ENCODE measurements around the gene MLH1. TPM values are rescaled to one million over a fixed set of nuclear protein-coding genes. Genes with fewer than 3 reads are reported as not detected.

The MLH1 gene
- total RNA-seq, 1 experiment from 2014 or later, result 65.0 TPM

DNA sequence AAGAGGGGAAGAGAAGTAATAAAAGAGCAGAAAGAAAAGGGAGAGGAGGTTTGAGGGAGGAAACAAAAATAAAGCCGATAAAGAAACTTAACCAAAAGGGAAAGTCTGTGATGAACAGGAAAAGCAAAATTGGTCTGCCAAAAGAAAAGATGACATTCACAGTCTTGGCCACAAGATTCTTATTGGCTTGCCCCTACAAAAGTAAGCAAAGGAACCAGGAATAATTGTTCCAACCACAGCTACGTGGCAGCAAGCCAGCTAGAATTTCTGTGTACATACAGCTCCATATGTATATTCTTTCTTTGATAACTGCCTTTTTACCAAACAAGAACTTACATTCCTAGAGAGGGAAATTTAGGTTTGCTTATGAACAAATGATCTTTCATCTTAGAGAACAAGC, 79.6 kb downstream of the MLH1 start:
- Mint-ChIP-seq H3K27ac (ENCODE audit: low read depth, unreplicated experiment) (no peak overlapping the region), H3K4me3 (ENCODE audit: unreplicated experiment) (no peak overlapping the region)

DNA sequence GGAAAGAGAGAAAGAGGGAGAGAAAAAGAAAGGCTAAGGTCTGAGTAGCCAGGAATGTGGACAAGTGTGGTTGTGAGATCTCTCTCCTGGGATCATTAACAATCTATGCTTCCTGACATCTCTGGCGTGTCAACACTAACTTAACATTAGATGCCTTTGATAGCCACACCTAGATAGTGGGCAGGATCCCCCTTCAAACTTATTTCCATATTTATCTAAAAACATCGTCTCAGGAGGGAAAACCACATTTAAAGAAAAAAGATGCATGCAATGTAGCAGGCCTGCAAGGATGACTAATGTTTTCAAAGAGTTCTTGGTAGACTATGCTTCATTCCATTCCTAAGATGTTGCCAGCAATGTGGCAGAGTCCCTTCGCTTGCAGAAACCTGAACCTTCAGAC, 80.9 kb downstream of the MLH1 start:
- Mint-ChIP-seq H3K4me3 (ENCODE audit: unreplicated experiment) (no peak overlapping the region), H3K4me1 (ENCODE audit: insufficient read depth, unreplicated experiment) (peaks cover 26% of the 10 kb centered on the region), H3K27ac (ENCODE audit: low read depth, unreplicated experiment) (no peak overlapping the region), H3K9me3 (ENCODE audit: unreplicated experiment) (no peaks in the 10 kb centered on the region), H3K27me3 (ENCODE audit: insufficient read depth, unreplicated experiment) (no peaks in the 10 kb centered on the region), H3K36me3 (ENCODE audit: insufficient read depth, unreplicated experiment) (peaks cover 45% of the 10 kb centered on the region)
- intact Hi-C loops (cut with micrococcal nuclease), result loop anchor here (5.0 kb wide), 1 partner anchor 138 kb away; no protein-coding TSS in a partner anchor
- no TSS peak for BruUV-seq (replicated peaks)
- POLR2A ChIA-PET, result no interaction called here
- DNase-seq (ENCODE audit: unreplicated experiment), result peak; percentile 33
- CTCF ChIA-PET, result no interaction called here
- TF ChIP-seq, protein P1, sequence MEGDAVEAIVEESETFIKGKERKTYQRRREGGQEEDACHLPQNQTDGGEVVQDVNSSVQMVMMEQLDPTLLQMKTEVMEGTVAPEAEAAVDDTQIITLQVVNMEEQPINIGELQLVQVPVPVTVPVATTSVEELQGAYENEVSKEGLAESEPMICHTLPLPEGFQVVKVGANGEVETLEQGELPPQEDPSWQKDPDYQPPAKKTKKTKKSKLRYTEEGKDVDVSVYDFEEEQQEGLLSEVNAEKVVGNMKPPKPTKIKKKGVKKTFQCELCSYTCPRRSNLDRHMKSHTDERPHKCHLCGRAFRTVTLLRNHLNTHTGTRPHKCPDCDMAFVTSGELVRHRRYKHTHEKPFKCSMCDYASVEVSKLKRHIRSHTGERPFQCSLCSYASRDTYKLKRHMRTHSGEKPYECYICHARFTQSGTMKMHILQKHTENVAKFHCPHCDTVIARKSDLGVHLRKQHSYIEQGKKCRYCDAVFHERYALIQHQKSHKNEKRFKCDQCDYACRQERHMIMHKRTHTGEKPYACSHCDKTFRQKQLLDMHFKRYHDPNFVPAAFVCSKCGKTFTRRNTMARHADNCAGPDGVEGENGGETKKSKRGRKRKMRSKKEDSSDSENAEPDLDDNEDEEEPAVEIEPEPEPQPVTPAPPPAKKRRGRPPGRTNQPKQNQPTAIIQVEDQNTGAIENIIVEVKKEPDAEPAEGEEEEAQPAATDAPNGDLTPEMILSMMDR (IDR thresholded peaks at IDR 0.05; ENCODE audit: unreplicated experiment), result no peak

More for the DNA sequence above, 79.6 kb downstream of the MLH1 start:
- peaks cover 54% of the 10 kb centered on the region for H3K36me3 Mint-ChIP-seq (ENCODE audit: insufficient read depth, unreplicated experiment)
- peaks cover 26% of the 10 kb centered on the region for H3K4me1 Mint-ChIP-seq (ENCODE audit: insufficient read depth, unreplicated experiment)
- peak; percentile 62 for DNase-seq (ENCODE audit: unreplicated experiment)
- intact Hi-C loops (cut with micrococcal nuclease), result loop anchor here (5.0 kb wide), 1 partner anchor 139 kb away; no protein-coding TSS in a partner anchor
- TF ChIP-seq, protein P1 (IDR thresholded peaks at IDR 0.05; ENCODE audit: unreplicated experiment), result no peak
- no peaks in the 10 kb centered on the region for H3K9me3 Mint-ChIP-seq (ENCODE audit: unreplicated experiment)
- CTCF ChIA-PET, result no interaction called here
- BruUV-seq (replicated peaks), result no TSS peak
- POLR2A ChIA-PET, result no interaction called here
- no peaks in the 10 kb centered on the region for H3K27me3 Mint-ChIP-seq (ENCODE audit: insufficient read depth, unreplicated experiment)

DNA sequence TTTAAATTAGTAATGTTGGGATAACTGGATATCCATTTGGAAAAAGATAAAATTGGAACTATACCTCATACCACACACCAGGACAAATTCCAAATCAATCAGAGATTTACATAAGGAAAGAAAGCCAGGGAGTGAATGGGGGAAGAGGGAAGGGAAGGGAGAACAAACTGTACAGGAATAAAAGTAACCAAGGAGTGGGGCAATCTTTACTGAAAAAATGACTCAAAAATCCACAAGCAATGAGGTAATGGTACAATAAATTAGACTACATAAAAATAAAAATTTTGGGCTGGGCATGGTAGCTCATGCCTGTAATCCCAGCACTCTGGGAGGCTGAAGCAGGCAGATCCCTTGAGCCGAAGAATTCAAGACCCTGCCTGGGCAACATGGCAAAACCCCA, 82.6 kb downstream of the MLH1 start:
- no peak overlapping the region for H3K27ac Mint-ChIP-seq (ENCODE audit: low read depth, unreplicated experiment)
- POLR2A ChIA-PET, result no interaction called here
- TF ChIP-seq, protein P1 (IDR thresholded peaks at IDR 0.05; ENCODE audit: unreplicated experiment), result no peak
- peaks cover 26% of the 10 kb centered on the region for H3K4me1 Mint-ChIP-seq (ENCODE audit: insufficient read depth, unreplicated experiment)
- no peak for DNase-seq (ENCODE audit: unreplicated experiment)
- peaks cover 39% of the 10 kb centered on the region for H3K36me3 Mint-ChIP-seq (ENCODE audit: insufficient read depth, unreplicated experiment)
- no TSS peak for BruUV-seq (replicated peaks)
- H3K4me3 Mint-ChIP-seq (ENCODE audit: unreplicated experiment), result no peak overlapping the region
- H3K27me3 Mint-ChIP-seq (ENCODE audit: insufficient read depth, unreplicated experiment), result no peaks in the 10 kb centered on the region
- H3K9me3 Mint-ChIP-seq (ENCODE audit: unreplicated experiment), result no peaks in the 10 kb centered on the region
- CTCF ChIA-PET, result interaction anchor here (0.7 kb wide), 1 partner anchor 20 kb away, joined by 3 read pairs; no protein-coding TSS in a partner anchor
- intact Hi-C loops (cut with micrococcal nuclease), result no loop called here

DNA sequence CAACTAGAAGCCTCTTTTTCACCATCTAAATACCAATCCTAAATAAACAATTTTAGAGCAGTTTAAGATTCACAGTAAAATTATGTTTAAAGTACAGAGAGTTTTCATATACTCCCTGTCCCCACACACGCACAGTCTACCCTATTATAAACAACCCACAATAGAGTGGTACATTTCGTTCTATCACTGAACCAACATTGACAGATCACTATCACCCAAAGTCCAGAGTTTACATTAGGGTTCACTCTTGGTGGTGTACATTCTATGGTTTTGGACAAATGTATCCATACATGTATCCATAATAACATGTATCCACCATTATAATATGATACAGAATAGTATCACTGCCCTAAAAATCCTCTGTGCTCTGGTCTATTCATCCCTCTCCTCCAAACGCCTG, 89.0 kb downstream of the MLH1 start:
- POLR2A ChIA-PET, result no interaction called here
- CTCF ChIA-PET, result no interaction called here

More for the DNA sequence above, 89.0 kb downstream of the MLH1 start:
- TF ChIP-seq, protein P1 (IDR thresholded peaks at IDR 0.05; ENCODE audit: unreplicated experiment), result no peak
- no peaks in the 10 kb centered on the region for H3K27me3 Mint-ChIP-seq (ENCODE audit: insufficient read depth, unreplicated experiment)
- intact Hi-C loops (cut with micrococcal nuclease), result no loop called here
- no TSS peak for BruUV-seq (replicated peaks)
- no peaks in the 10 kb centered on the region for H3K9me3 Mint-ChIP-seq (ENCODE audit: unreplicated experiment)
- no peak overlapping the region for H3K4me3 Mint-ChIP-seq (ENCODE audit: unreplicated experiment)
- peaks cover 28% of the 10 kb centered on the region for H3K36me3 Mint-ChIP-seq (ENCODE audit: insufficient read depth, unreplicated experiment)
- no peak for DNase-seq (ENCODE audit: unreplicated experiment)
- H3K4me1 Mint-ChIP-seq (ENCODE audit: insufficient read depth, unreplicated experiment), result no peaks in the 10 kb centered on the region
- H3K27ac Mint-ChIP-seq (ENCODE audit: low read depth, unreplicated experiment), result no peak overlapping the region
